ENCODE results near the gene LGALS9. TPM values are rescaled to one million over a fixed set of nuclear protein-coding genes. Genes with fewer than 3 reads are reported as not detected.

LGALS9 gene
- total RNA-seq, 1 donor from 2014 or later, result 16.9 TPM

DNA sequence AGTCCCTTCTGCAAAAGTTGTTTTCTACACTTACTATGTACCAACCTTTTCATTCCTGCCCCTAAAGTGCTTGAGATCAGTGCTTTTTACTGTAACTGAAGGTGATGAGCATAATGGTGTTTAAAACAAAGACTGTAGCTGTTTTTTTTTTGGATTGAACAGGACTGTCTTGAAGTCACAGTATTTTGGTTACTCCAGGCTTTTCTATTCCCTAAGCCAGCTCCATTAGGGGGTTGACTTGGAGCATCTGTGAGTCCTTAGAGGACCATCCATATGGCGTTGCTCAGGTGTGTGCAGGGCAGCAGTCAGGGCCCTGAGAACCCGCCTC, 29.0 kb upstream of the LGALS9 start:
- DNase-seq (no peak), ATAC-seq (no peak)
- intact Hi-C loops (cut with micrococcal nuclease), result loop anchor here (5.0 kb wide), 3 partner anchors 50 to 365 kb away; no protein-coding TSS in a partner anchor

DNA sequence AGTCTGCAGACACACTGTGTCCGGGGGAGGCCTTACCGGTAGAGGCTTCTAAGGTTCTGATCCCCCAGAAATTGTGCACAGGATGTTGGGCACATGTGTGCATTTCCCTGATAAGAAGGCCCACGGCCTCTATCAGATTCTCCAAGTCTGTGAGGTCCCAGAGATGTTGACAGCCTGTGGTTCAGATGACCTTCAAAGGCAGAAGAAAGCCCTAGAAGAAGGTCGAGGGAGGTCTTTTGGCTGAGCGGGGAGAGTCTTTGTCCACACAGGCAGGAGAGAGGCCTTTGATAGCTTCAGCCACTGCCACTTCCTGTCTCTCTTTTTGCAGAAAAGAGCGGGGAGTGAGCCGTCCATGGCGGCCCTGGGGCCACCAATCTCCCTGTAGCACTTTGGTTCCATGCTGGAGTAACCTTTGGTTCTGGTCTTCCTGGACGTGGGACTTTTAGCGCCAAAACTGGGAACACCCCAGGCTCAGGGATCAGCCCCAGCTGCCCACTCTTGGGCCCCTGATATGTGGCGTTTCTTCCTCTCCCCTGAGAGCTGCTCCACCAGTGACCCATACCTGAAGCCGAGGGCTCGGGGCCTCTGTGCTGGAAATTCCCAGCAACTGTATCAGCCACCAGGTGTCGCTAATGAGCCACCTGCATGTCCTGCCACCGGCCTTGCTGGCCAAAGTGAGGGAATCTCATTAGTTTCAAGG, 28.1 kb upstream of the LGALS9 start:
- peak; percentile 66 for ATAC-seq

DNA sequence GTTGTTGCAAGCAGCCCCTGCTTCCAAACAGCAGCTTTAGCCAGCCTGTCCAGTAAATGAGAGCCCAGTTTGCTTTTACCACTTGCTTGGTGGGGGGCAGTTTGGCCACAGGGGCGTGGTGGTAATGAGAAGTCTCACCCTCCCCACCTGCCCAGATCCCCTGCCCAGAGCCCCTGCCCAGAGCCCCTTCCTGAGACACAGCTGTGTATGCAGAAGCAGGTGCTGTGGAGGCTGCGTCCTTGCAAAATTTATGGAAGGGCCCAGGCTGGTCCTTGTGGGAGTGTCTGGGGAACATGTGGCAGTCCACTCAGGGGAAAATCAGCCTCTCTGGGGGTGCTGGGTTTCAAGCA, 27.6 kb upstream of the LGALS9 start:
- DNase-seq (no peak), ATAC-seq (no peak)
- intact Hi-C loops (cut with micrococcal nuclease), result loop anchor here (5.0 kb wide), 3 partner anchors 49 to 366 kb away; no protein-coding TSS in a partner anchor

More for the DNA sequence above, 28.1 kb upstream of the LGALS9 start:
- intact Hi-C loops (cut with micrococcal nuclease), result loop anchor here (5.0 kb wide), 3 partner anchors 49 to 366 kb away; no protein-coding TSS in a partner anchor
- peak; percentile 78 for DNase-seq

DNA sequence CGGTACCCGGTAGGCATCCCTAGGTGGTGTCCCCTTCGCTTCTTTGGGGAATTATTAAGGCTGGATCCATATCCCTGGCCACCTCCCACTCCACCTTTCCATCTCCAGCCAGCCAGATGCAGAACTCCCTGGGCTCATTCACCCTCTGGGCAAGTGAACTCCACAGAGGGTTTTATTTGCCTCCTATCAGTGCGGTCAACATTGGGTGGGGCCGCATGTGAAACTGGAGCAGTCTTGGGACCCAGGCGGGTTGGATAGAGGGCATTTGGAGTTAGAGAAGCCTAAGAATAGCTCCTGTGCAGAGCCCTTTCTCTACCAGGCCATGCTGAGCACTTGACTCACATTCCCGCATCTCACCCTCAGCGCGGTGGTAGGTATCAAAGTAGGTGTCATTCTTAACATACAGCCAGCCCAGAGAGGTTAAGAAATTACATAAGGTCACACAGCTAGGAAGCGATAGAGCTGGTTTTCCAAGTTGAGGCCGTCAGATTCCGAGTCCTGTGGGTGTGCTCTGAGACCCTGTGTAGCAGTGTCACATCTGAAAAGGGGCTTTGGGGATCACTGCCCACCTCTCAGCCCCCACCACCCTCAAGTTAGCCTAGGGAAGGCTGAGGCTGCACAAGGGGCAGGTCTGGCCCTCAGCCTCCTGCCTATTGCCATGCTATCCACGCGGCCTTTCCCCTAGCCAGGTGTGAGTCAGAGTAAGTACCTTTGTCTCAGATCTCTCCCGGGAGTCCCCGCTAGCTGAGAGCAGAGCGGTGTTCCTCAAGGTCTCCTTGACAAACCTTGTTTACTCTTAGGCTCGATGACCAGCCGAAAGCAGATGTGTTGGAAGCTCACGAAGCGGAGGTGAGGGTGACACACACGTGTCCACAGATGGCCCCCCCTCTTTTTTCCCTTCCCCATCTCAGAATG, 26.9 kb upstream of the LGALS9 start:
- ATAC-seq, result no peak

DNA sequence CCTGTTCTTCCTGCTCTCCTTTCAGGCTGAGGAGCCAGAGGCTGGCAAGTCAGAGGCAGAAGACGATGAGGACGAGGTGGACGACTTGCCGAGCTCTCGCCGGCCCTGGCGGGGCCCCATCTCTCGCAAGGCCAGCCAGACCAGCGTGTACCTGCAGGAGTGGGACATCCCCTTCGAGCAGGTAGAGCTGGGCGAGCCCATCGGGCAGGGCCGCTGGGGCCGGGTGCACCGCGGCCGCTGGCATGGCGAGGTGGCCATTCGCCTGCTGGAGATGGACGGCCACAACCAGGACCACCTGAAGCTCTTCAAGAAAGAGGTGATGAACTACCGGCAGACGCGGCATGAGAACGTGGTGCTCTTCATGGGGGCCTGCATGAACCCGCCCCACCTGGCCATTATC, 25.6 kb upstream of the LGALS9 start:
- ATAC-seq (no peak), DNase-seq (no peak)
- intact Hi-C loops (cut with micrococcal nuclease), result no loop called here

More for the DNA sequence above, 26.9 kb upstream of the LGALS9 start:
- DNase-seq, result no peak
- intact Hi-C loops (cut with micrococcal nuclease), result loop anchor here (5.0 kb wide), 3 partner anchors 48 to 367 kb away; no protein-coding TSS in a partner anchor

DNA sequence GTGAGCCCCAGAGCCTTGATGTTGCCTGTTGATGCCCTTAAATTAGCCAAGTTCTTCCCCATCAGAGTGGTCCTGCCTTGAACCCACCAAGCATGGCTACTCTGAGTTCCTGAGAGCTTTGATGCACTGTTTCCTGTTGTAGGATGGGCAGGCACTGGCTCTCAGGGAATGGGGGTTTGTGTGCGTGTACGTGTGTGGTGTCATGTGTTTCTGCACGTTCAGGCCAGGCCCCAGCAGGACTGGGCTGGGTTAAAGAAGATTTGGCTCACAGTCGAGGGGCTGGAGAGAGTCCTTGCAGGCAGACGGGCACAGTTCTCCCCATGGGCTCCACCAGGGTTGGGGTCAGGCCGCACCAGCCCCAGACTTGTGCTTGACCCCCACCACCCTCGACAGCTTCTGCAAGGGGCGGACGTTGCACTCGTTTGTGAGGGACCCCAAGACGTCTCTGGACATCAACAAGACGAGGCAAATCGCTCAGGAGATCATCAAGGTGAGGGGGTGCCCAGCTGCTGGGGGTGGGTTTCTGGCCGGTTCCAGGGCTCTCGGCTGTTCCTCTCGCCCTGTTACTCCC, 23.4 kb upstream of the LGALS9 start:
- no peak for DNase-seq
- ATAC-seq, result no peak
- intact Hi-C loops (cut with micrococcal nuclease), result no loop called here

DNA sequence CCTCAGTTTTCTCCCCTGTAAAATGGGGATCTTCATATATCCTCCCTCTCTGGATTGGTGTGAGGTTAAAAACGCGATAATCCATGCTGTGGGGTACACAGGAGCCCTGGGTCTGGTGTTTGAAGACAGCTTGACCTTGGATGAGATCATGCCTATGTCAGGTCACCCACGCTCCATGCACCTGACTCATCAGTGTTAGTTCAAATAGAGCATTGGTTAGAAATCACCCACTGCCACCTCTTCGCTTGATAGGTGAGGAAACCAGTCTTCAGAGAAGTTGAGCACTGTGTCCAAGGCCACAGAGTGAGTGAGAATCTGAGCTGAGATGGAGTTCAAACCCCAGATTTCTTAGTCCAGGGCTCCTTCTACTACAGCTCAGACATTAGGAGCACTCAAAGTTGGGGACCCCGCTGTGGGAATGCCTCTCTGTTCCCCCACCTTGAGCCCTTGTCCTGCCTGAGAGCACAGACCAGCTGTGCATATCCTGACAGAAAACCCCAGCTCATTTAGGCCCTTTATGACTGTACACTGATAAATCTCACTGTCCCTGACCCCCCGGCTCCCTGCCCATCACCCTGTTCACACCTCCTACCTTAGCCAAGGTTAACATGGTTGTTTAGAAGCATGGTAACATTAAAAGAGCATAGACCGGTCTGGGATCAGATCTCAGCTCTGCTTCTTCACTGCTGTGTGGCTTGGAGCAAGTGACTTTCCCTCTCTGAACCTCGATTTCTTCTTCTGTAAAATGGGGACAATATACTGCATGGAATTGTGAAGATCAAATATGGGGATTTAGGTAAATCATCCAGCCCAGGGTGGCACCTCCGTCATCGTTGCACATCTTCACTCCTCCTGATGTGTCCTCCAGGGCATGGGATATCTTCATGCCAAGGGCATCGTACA, 22.4 kb upstream of the LGALS9 start:
- DNase-seq (no peak), ATAC-seq (no peak)
- intact Hi-C loops (cut with micrococcal nuclease), result no loop called here

DNA sequence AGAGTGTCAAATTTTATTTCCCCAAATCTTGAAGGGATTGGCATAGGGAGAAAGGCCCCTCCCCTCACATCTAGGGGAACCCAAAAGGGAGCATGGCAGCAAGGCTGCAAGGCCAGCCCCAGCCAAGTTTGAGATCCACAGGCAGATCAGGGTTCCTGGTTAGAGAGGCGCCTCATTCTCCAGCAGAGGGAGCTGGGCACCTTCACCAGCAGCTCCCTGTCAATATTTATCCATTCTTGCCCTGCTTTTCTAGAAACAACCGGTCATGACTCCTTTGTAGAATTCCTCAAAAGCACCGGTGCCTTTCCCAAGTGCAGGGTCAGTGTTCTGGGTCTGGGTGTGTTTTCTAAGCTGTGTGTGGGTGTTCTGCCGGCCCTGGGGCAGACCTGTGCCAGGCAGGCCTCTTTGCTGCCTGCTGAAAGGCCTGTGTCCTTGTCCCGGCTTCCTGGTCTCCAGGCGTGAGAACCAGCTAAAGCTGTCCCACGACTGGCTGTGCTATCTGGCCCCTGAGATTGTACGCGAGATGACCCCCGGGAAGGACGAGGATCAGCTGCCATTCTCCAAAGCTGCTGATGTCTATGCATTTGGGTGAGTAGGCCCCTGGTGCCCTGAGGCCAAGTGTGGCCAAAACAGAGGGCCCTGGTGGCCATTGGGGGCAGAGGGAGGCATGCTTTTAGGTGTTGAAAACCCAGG, 21.2 kb upstream of the LGALS9 start:
- peak; percentile 76 for ATAC-seq
- peak; percentile 60 for DNase-seq
- intact Hi-C loops (cut with micrococcal nuclease), result no loop called here

DNA sequence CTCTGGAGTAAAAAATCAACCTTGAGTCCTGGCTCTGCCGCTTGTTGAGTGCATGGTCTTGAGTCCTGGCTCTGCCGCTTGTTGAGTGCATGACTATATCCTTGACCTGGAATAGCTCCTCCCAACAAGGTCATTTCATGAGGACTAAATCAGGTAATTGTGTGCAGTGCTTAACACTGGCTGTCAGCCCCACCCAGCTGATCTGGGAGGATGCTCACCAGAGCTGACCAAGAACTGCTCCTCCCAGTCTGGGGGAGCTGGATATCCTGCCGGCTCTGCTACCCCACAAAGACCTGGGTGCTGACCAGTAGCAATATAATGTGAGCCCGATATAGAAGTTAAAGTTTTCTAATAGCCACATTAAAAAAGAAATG, 20.7 kb upstream of the LGALS9 start:
- intact Hi-C loops (cut with micrococcal nuclease), result no loop called here
- ATAC-seq (no peak), DNase-seq (no peak)

DNA sequence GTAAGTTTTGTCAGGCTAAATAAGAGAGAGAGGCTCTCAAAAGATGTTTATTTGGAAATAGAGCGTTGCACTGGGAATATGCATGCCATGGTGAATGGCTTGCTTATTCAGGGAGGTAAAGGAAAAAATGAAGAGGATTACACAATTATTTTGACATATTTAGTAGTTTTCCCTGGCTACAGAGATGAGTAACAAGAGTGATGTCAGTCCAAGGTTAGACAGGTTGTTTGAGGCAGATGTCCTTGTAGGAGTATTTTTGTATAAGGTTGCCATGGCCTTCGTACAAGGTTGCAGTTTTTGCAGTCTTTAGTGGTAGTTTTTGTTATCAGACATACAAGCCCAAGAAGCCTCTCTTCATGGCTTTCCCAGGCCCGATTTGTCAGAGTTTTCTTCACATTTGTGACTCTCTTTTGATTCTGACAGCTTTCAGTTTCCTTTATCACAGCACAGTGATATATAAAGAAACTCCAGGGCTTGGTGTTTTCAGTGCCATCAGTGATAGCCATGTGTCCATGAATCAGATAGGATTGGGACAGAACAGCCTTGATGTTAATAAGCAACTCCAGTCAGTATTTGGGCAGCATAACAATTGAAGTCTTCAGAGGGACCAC, 18.7 kb upstream of the LGALS9 start:
- intact Hi-C loops (cut with micrococcal nuclease), result no loop called here
- ATAC-seq, result no peak
- no peak for DNase-seq

DNA sequence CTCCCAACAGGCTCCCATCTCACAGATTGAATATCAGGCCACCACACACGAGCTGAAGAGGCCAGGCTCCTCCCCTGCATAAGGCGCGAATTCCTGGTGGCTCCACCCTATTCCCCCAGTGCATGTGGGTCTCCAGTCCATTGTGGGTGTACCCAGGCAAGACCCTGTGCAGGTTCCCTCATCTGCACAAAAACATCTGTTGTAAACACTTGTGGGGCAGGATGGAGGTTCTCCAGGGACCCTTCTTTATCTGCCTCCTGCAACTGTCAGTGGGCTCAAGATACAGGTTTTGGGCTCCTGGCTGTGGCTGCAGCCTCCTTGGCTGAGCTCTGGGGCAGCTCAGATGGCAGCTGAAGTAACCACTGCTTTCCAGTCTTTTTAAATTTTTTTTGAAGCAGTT, 17.6 kb upstream of the LGALS9 start:
- intact Hi-C loops (cut with micrococcal nuclease), result no loop called here
- ATAC-seq, result no peak
- DNase-seq, result no peak

DNA sequence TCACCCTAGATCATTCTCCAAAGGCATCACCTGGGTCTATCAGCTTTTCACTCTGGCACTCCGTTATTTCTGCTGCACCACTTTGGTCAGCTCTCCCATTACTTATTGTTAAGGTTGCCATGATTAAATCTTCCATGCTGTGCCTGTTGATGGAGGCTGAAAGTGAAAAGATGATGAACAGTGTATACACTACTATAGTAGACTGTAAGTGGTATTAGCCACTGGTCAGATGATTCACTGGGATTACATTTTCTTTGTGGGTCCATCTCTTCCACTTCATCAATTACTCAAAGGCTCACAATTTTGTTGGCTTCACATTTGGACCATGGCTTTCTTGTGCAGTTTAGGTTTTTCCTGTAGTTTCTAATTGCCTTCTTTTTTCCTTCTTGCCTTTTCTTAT, 15.9 kb upstream of the LGALS9 start:
- DNase-seq (no peak), ATAC-seq (no peak)
- intact Hi-C loops (cut with micrococcal nuclease), result no loop called here

DNA sequence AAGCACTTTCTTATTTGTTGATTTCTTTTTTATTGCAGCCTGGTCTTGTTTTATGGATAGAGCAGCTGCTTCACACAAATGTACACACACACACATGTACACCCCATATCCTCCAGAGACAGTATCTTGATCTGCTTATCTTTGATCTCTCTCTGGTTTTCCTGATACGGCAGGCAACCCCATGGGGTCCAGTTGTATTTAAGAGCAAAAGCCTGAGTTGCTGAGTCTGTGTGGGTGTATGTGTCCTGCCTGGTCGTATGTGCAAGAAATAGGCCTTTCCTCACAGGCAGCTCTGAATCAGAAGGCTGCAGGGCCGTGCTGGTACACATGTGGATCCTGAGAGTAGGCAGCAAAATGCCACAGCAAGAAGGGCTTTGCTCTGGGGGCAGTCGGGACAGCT, 14.6 kb upstream of the LGALS9 start:
- no peak for ATAC-seq
- no peak for DNase-seq
- intact Hi-C loops (cut with micrococcal nuclease), result no loop called here

DNA sequence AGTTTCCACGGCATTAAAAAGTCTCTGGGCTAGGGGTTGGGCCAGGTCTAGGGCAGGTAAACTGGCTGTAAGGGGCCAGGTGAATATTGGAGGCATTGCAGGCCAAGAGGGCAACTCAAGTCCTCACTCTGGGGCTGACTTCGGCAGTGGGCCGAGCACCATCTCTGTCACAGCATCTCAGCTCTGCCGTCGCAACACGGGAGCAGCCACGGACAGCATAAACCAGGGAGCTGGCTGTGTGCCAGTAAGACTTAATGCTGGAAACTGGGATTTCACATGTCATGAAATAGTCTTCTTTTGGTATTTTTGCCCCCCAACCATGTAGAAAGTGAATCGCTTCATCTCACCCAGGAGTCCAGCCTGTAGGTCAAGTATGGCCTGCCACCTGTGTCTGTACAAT, 12.6 kb upstream of the LGALS9 start:
- intact Hi-C loops (cut with micrococcal nuclease), result no loop called here
- DNase-seq (no peak), ATAC-seq (no peak)

DNA sequence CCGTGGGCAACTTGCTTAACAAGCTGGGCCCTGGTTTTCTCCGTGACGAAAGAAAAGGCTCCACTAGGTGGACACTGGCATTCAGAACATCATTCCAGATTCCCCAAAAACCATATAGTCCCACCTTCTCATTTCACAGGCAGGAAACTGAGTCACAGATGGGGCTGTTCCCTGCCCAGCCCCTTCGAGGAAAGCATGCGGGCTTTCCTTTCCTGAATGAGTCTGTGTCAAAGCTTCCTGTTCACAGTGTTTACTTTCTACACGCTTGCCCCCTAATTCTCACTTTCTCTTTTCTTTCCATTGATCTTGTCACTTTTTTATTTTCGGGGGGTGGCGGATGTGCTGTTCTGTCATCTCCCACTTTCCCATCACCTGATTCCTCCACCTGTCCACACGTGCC, 10.3 kb upstream of the LGALS9 start:
- no peak for ATAC-seq
- intact Hi-C loops (cut with micrococcal nuclease), result no loop called here
- no peak for DNase-seq

DNA sequence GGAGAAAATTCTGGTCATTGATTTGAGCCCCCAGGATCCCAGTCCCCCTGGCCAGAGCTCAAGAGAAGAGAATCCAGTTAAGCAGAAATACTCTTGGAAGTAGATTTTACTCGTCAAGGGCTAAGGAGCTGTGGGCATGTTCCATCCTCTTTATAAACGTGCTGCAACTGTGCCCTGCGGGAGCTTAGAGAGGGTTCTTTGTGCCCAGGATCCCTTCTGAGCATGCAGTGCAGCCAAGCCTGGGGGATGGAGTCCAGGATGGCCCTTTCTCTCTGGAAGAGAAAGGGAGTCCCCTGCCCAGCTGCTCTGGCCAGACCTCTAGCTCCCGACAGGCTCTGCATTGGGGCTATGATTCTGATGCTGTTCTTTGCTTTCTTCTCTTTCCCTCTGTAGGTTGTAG, 9.5 kb upstream of the LGALS9 start:
- ATAC-seq (no peak), DNase-seq (no peak)
- intact Hi-C loops (cut with micrococcal nuclease), result no loop called here

DNA sequence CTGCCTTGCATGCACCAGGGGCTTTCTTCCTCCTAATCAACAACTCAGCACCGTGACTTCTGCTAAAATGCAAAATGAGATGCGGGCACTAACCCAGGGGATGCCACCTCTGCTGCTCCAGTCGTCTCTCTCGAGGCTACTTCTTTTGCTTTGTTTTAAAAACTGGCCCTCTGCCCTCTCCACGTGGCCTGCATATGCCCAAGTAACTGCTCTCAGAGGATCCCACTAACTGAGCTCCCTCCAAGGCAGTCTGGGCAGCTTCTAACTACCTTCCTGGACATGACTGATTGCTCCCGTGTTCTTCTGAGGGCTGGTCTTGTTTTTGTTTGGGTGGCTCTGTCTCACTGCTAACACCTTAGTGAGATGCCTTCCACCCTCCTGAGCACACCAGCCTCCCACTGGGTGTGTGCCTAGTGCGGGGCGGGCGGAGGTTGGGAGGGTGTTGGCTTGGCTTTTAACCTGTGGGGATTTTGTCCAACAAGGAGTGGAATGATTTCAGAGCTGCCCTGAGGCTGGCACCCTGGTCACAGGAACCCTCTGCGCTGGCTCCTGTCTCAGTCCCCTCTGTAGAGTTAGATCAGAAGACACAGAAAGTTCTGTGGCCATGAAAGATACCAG, 8.9 kb upstream of the LGALS9 start:
- no peak for DNase-seq
- intact Hi-C loops (cut with micrococcal nuclease), result no loop called here
- ATAC-seq, result no peak

DNA sequence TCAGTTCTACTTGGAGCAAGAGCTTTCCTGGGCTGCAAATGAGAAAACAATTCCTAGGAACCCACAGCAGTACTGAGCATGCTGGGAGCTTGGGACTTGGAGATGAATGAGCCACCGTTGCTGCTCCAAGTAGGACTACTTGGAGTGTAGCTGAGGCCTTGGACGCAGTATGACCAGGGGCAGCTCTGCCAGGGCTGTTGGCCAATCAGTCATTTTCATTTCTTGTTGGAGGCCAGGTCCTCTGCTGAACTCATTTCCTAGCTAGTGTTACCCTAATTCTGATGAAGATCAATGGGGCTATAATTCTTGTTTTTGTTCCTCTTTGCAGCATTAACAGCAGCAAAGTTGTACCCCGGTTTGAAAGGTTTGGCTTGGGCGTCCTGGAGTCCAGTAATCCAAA, 8.0 kb upstream of the LGALS9 start:
- DNase-seq (peak; percentile 50), ATAC-seq (peak; percentile 79)
- intact Hi-C loops (cut with micrococcal nuclease), result no loop called here
